ENCODE measurements around the gene SH2D4B. TPM values are rescaled to one million over a fixed set of nuclear protein-coding genes. Genes with fewer than 3 reads are reported as not detected.

SH2D4B gene
- total and polyA plus RNA-seq, 8 donors = 0.03 to 0.18 TPM; not detected in 6

DNA sequence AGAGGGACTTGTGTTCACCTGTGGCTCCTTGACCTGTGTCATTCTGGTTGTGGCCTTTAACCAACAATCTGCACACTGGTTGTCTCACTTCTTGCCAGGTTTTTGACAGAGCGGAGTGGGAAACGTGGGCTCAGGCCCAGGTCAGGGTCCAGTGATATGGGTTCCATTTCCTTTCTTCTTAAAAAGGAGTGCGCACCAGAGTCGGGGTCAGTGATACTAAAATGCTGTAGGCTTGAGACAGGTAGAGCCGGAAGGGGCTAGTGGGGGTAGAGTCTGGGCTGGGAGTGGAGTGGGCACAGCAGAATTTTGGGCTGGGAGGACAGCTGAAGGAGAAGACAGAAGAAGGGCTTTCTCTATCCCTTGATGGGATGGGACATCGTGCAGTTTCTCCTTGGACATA, 61.2 kb downstream of the SH2D4B start:
- H3K4me3 ChIP-seq = no peak overlapping the region
- DNase-seq = no peak
- no peaks in the 10 kb centered on the region for H3K27me3 ChIP-seq
- no peaks in the 10 kb centered on the region for H3K36me3 ChIP-seq
- 85 to 91% (median 91%) methylated on average over 6 of the region's 6 CpGs for WGBS, 5 donors
- H3K27ac ChIP-seq = no peak overlapping the region
- intact Hi-C loops (cut with DNase I; ENCODE audit: low total_unique reads) = no loop called here
- peaks cover 0 to 4% (median 0%) of the 10 kb centered on the region in 4 donors for H3K4me1 ChIP-seq
- TF ChIP-seq EP300 (IDR thresholded peaks at IDR 0.05) = no peak
- TF ChIP-seq CTCF (IDR thresholded peaks at IDR 0.05) = no peak
- TF ChIP-seq POLR2A (IDR thresholded peaks at IDR 0.05) = no peak
- TF ChIP-seq POLR2AphosphoS5 (IDR thresholded peaks at IDR 0.05) = no peak
- H3K9me3 ChIP-seq = no peaks in the 10 kb centered on the region

GRCh38 chr10:80599424-80599847, 61.7 kb downstream of the SH2D4B start:
- intact Hi-C loops (cut with DNase I; ENCODE audit: low total_unique reads) = no loop called here
- 37 to 47% (median 43%) methylated on average over 7 to 8 of the region's 8 CpGs for WGBS, 5 donors
- H3K27ac ChIP-seq = no peak overlapping the region
- peak in 1 of 2 donors; percentile 75 for DNase-seq
- no peaks in the 10 kb centered on the region for H3K36me3 ChIP-seq
- no peak overlapping the region for H3K4me3 ChIP-seq
- peaks cover 0 to 4% (median 0%) of the 10 kb centered on the region in 4 donors for H3K4me1 ChIP-seq
- no peaks in the 10 kb centered on the region for H3K27me3 ChIP-seq
- no peak for TF ChIP-seq EP300 (IDR thresholded peaks at IDR 0.05)
- TF ChIP-seq CTCF (IDR thresholded peaks at IDR 0.05) = peak in 2 of 7 experiments; percentile 26 to 42
- TF ChIP-seq POLR2AphosphoS5 (IDR thresholded peaks at IDR 0.05) = no peak
- no peaks in the 10 kb centered on the region for H3K9me3 ChIP-seq

DNA sequence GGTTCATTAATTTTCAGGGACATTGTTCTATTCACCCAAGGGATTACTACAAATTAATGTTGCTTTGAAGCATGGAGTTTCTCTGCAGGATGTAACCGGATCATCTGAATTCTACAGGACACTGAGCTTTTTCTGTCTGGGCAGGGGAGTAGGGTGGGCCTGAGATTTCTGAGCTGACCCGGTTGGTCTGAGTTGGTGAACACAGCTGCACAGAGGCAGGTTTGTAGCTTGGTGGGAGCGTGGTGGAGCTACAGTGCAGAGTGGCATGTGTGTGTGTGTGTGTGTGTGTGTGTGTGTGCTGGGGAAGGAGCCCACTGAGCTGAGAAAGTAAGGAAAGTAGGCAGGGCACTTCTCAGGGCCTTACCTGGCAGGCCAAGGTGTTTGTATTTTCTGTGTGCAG, 62.6 kb downstream of the SH2D4B start:
- TF ChIP-seq CTCF (IDR thresholded peaks at IDR 0.05) = no peak
- no peak for TF ChIP-seq POLR2A (IDR thresholded peaks at IDR 0.05)
- TF ChIP-seq EP300 (IDR thresholded peaks at IDR 0.05) = no peak
- TF ChIP-seq POLR2AphosphoS5 (IDR thresholded peaks at IDR 0.05) = no peak
- no peak overlapping the region for H3K4me3 ChIP-seq
- no peaks in the 10 kb centered on the region for H3K27me3 ChIP-seq

GRCh38 chr10:80602881-80603280, 65.2 kb downstream of the SH2D4B start:
- Histone ChIP-seq H3K27ac (no peak overlapping the region), H3K36me3 (no peaks in the 10 kb centered on the region), H3K4me1 (peaks cover 0 to 1% (median 0%) of the 10 kb centered on the region in 4 donors), H3K9me3 (no peaks in the 10 kb centered on the region), H3K4me3 (no peak overlapping the region), H3K27me3 (no peaks in the 10 kb centered on the region)
- 82 to 99% (median 89%) methylated on average over 4 of the region's 4 CpGs for WGBS, 5 donors
- intact Hi-C loops (cut with DNase I; ENCODE audit: low total_unique reads) = no loop called here
- TF ChIP-seq POLR2AphosphoS5 (IDR thresholded peaks at IDR 0.05) = no peak
- DNase-seq = no peak

More for the DNA sequence above, 62.6 kb downstream of the SH2D4B start:
- Histone ChIP-seq H3K27ac (no peak overlapping the region), H3K36me3 (no peaks in the 10 kb centered on the region), H3K4me1 (peaks cover 0 to 4% (median 0%) of the 10 kb centered on the region in 4 donors), H3K9me3 (no peaks in the 10 kb centered on the region)
- DNase-seq = no peak
- 75 to 87% (median 77%) methylated on average over 3 of the region's 3 CpGs for WGBS, 5 donors
- intact Hi-C loops (cut with DNase I; ENCODE audit: low total_unique reads) = no loop called here

DNA sequence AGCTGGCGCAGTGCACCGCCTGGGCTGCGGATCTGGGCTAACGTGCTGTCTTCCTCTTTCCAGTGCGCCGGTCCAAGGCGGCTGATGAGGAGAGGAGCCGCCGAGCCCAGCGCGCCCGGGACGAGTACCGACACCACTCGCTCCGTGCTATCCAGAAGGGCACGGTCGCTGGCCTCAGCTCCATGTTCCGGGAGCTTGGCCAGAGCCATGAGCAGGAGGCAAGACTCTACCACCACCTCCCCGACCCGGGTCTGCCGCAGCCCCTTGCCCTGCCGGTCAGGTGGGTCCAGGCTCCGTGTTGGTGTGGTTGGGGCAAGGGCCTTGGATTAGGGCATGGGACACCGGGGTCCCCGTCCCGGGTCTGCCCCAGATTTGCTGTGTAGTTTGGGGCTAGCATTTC, 65.8 kb downstream of the SH2D4B start:
- intact Hi-C loops (cut with DNase I; ENCODE audit: low total_unique reads) = no loop called here
- H3K36me3 ChIP-seq = no peaks in the 10 kb centered on the region
- H3K27me3 ChIP-seq = no peaks in the 10 kb centered on the region
- no peaks in the 10 kb centered on the region for H3K4me1 ChIP-seq
- no peak overlapping the region for H3K4me3 ChIP-seq
- DNase-seq = no peak
- TF ChIP-seq EP300 (IDR thresholded peaks at IDR 0.05) (no peak), CTCF (IDR thresholded peaks at IDR 0.05) (no peak), POLR2AphosphoS5 (IDR thresholded peaks at IDR 0.05) (no peak), POLR2A (IDR thresholded peaks at IDR 0.05) (no peak)
- H3K27ac ChIP-seq = no peak overlapping the region
- no peaks in the 10 kb centered on the region for H3K9me3 ChIP-seq
- WGBS, 5 donors = 91 to 98% (median 95%) methylated on average over 20 to 27 of the region's 27 CpGs
